CD4-positive, alpha-beta T cell treated with Interleukin-15 for 1 hour (primary cell): Measurements from ENCODE around the gene SBF2.
"Not testable (repeated sequence)": the region's sequence is repeated elsewhere in the genome, so short reads cannot be mapped to it uniquely, and the experiment has no call there.

ENCODE experiments used
- DNase-seq: peaks from one replicate; pipeline ENCODE4 v3.0.0-alpha.2; 2020

Gene SBF2

GRCh38 chr11:9992306-9992705, 301.7 kb downstream of the SBF2 start:
- no peak for DNase-seq

DNA sequence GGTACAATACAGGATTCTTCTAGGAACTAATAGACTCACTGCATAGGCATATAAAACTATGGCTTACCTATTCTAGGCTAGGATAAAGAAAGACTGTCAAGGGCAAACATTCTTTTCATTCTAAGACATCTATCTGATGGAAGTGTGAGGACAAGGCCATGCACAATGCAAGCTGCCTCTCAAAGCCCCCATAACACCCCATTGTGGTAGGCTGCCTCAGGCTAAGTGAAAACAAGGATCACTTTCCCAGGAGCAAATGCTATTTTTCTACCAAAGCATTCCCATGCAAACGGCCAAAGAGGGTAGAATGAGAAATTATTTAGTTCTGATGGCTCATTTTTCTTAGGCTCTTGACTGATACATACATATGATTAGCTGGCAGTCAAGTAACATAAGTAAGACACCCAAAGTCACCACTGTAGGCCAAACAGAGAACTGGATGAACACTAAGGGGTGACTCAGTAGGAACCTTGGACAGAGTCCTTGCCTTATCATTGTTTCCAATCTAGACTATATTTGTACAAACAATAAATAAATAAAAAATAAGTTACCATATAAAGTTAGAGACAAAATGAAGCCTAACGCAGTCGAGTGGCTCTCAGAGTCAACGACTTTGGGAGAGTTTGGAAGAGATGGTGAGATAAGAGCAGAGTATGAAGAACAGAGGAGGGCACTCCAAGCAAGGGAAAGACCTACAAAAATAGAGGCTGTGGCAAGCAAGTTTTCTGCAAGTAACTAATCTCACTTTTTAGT, 303.6 kb downstream of the SBF2 start:
- no peak for DNase-seq

DNA sequence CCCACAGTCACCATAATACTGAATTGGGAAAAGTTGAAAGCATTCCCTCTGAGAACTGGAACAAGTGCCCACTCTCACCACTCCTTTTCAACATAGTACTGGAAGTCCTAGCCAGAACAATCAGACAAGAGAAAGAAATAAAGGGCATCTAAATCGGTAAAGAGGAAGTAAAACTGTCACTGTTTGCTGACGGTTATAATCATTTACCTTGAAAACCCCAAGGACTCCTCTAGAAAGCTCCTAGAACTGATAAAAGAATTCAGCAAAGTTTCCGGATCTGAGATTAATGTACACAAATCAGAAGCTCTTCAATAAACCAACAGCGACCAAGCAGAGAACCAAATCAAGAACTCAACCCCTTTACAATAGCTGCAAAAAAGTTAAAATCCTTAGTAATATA, 306.7 kb downstream of the SBF2 start:
- not testable (repeated sequence) for DNase-seq

DNA sequence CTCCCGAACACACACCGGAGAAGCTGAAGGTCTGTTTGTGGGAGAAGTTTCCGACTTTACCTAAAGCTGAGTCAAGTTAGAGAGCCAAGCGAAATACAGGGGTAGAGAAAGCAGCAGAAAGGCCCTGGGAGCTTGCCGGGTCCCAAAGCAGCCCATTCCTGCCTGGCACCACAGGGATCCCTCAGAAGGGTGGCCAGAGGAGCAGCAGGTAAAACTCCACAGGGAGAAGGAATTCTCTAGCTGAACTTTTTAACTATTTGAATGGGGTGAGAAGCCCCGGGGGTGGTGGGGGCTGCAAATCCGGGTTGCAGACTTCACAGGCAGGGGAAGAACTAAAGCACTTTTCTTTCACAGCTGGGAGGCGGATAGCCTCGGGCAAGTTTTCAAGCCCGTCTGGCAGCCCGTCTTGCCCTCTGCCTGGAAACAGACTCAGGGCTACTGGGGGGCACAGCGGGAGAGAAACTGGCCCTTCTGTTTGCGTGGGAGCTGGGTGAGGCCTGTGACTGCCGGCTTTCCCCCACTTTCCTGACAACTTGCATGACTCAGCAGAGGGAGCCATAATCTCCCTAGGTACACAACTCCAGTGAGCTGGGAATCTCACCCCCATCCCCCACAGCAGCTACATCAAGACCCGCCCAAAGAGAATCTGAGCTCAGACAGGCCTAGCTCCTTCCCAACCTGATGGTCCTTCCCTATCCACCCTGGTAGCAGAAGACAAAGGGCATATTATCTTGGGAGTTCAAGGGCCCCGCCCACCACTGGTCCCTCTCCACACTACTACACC, 311.0 kb downstream of the SBF2 start:
- DNase-seq, result no peak

DNA sequence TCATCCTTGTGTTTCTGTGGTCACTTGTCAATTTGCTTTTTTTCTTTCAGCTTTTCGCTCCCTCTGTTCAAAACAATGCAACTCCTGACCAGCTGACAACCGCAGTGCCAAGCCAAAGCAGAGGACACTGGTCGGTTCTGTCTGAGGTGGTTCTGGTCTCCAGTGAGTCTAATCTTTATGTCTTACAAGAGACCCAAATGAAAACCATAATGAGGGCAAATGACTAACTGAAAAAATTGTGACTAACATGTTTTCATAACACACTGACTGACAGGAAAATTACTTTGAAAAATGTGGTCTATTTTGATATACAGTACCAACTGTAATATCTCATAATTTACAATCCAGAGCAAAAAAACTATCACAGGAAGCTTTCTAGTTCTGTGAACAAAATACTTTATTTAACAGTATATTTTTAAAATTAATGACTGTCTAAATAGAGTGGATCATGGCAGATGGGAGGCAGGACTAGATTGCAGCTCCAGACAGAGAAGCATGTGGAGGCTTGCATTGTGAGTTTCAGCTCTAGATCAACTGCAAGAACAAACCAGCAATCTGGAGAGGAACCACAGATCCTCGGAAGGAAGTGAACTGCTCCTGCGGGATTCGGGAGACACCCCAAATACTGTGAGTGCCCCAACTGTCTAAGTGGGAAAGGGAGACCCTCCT, 311.8 kb downstream of the SBF2 start:
- DNase-seq, result no peak

DNA sequence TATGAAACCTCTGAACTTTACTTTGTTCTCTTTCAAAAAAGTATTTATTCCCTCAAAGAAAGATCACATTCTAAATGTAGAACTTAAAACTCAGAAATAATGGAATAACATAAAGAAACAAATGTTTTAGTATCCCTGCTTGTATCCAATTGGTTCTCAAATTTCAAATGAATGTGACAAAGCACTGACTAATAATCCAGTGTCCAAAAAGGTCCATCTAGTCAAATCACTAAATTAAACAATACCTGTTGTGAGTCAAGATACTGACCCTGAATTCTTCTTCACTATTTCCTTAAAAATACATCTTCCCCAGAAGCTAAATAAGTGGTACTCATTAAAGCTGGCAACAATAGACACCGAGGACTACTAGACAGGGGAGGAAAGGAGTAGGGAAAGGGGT, 313.1 kb downstream of the SBF2 start:
- no peak for DNase-seq

- no peak for DNase-seq
These were observed 316.5 kb downstream of the SBF2 start for GRCh38 chr11:9977554-9977953.

DNA sequence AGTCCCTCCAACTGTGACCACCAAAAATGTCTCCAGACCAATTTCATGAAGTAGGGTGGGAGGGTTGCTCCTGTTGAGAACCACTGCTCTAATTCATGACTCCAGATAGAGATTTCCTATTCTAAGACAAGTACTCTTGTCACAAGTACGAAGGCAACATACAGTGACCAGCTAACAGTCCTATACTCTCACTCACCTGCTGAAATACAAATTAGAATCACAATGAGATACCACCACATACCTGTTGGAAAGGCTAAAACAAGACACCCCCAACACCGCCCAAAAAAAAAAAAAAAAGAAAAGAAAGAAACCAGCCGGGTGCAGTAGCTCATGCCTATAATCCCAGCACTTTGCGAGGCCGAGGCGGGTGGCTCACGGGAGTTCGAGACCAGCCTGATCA, 319.6 kb downstream of the SBF2 start:
- DNase-seq, result no peak

DNA sequence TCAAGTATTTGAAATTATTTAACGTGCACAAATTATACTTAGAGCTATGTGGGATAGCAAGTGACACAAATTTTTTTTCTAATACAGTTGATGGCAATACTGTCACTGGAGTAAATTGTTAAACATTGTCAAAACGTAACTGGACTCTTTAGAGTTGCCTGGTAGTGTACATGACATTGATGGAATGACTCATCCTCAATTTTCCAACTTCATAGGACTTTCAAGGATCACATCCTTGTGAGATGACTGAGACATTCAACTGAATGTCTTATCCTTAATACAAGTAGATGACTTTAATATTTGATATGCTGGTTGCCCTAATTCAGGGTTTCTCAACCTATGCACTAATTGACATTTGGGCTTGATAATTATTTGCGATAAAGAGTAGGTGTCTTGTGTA, 320.1 kb downstream of the SBF2 start:
- DNase-seq, result no peak

- peak; percentile 23 for DNase-seq
These were observed 321.0 kb downstream of the SBF2 start for GRCh38 chr11:9972989-9973388.

DNA sequence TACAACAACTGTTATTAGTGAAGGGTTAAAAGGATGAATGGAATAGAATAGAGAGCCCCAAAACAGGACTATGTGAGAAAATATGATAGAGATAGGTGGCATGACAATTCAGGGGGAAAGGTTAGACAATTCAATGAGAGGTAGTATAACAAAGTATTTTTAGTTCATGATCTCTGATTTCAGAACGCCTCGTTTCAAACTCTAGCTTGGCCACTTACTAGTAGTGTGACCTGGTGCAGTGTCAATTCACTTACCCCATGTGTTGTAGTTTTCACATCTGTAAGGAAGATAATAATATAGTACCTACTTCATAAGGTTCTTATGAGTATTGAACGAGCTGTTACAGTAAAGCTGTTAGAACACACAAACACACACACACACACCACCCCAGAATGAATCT, 322.1 kb downstream of the SBF2 start:
- DNase-seq, result no peak

DNA sequence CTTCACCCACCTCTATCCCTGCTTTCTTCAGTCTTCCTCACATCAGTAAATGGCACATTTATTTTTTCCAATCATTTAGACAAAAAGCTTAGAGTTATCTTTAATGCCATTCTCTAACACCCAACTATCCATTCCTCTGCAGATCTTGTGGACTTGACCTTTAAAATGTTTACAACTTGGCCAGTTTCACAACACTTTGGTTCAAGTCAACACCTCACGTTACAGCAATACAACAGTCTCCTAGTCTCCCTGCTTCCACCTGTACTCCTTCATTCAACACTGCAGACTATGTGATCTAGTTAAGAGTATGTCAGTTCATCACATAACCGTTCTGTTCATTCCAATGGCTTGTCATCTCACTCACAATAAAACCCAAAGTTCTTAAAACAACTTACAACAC, 325.0 kb downstream of the SBF2 start:
- DNase-seq, result no peak

DNA sequence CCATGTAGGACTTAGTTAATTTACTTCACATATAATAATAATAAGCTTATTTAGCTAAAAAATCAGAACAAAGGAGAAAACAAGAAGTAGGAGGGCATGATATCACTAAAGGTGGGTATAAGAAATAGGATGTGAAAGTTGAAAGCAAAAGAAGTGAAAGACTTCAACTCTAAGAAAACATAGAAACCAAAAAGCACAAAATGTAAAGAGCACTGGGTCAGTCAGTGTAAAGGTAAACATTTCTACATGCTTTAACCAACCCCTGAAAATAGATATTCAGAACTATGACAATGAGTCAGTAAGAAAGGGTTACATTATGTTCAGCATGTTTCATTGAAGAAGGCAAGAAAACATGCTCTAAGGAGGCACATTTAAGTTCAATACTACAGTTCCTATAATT, 331.3 kb downstream of the SBF2 start:
- DNase-seq, result no peak

GRCh38 chr11:9957072-9957471, 336.9 kb downstream of the SBF2 start:
- no peak for DNase-seq

GRCh38 chr11:9956483-9956882, 337.5 kb downstream of the SBF2 start:
- DNase-seq, result no peak

GRCh38 chr11:9955391-9955790, 338.6 kb downstream of the SBF2 start:
- DNase-seq, result no peak

DNA sequence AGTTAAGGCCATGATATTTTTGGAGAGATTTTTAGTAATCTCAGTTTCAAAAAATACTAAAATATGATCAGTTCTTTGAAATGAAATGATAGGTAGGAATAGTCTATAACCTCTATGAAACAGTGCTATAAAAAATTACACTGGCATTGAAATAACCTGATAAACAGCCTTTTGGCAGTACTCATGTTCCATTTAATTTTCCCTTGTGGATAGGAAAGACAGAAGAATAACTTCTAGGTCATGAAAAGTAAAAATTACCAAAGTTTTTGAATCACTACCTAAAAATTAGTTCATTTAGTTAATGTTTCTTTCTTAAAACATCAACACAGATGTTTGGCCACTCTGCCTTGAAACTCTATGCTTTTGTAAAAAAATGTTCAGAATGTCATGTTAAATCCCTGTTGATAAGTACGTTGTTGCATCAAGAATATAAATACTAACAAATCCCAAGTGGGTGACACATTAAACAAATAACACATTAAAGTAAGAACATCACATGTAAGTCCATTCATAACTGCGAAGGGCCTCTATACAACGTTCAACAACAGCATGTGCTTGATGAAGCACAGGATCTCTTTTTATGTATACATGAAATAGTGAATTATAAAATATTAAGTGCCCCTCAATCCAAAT, 339.9 kb downstream of the SBF2 start:
- no peak for DNase-seq

- no peak for DNase-seq
These were observed 341.4 kb downstream of the SBF2 start for GRCh38 chr11:9952511-9953196.

DNA sequence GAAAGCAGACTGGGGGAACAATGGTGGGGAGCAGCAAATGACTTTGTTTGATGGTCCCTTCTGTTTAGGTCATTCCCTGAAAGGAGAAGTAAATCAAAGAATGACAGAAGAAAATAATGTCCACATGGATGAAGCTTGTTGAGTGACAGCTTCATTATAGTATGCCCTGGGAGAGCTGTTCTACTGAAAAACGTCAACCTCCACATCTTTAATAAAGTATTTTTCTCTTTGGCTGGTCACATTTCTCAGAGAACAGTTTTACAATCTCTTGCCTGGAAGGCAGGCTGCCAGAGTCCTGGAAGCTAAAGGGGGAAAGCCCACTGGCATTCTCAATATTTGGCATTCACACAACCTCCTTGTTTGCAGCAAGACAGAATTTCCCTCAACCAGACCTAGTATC, 342.2 kb downstream of the SBF2 start:
- no peak for DNase-seq

DNA sequence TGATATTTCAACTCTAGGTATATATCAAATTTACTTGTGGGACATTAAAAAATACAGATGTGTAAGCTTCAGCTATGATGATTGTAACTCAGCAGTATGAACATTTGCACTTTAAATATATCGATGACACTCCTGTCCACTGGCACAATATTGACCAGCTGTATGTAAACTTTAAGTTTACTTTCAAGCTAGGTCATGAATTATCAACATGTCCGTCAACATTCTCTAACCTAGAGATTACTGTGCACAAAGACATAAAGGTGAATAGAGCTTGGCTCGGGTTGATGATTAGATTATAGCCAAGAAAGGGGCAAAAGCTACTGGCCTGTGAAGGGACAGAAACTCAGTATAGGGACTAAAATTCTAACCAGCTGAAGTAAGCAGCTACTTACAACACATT, 343.6 kb downstream of the SBF2 start:
- no peak for DNase-seq

- DNase-seq, result no peak
These were observed 346.7 kb downstream of the SBF2 start for GRCh38 chr11:9947231-9947864.

DNA sequence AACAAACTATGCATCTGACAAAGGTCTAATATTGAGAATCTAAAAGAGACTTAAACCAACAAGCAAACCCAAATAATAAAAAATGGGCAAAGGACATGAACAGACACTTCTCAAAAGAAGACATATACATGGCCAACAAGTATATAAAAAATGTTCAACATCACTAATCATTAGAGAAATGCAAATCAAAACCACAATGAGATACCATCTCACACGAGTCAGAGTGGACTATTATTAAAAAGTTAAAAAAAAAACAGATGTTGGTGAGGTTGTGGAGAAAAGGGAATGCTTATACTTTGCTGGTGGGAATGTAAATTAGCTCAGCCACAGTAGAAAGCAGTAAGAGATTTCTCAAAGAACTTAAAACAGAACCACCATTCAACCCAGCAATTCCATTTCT, 348.3 kb downstream of the SBF2 start:
- DNase-seq, result not testable (repeated sequence)
